Kidney epithelial cell (primary cell): ENCODE data around the gene TTYH2. TPM values are rescaled to one million over a fixed set of nuclear protein-coding genes. Genes with fewer than 3 reads are reported as not detected.

Source experiments
- DNase-seq: peaks from one replicate; pipeline ENCODE4 v3.0.0-alpha.2; 2010; ENCODE audit warnings: low read depth
- H3K27me3 ChIP-seq: 2 replicates; pipeline ENCODE4 v1.6.0; 2011; ENCODE audit warnings: low read length; ENCODE audit not compliant: control insufficient read depth, insufficient read depth
- H3K36me3 ChIP-seq: 2 replicates; pipeline ENCODE4 v1.5.1; 2011; ENCODE audit warnings: low read length; ENCODE audit not compliant: control insufficient read depth, insufficient read depth
- H3K4me3 ChIP-seq: 2 replicates; pipeline ENCODE4 v1.5.1; 2011; ENCODE audit warnings: low read depth, mild to moderate bottlenecking, control low read depth, low read length
- CTCF ChIP-seq: IDR thresholded peaks from 2 replicates; pipeline ENCODE4 v1.5.1; 2011; ENCODE audit warnings: mild to moderate bottlenecking, moderate library complexity, low read length, control low read depth, inconsistent platforms; ENCODE audit not compliant: insufficient read depth, poor library complexity, severe bottlenecking
- total RNA-seq: library from RNA; depleted of rRNA; stranded (reverse); fragments of >200 nt; gene quantifications from 2 replicates; pipeline ENCODE4 v1.2.3, GENCODE V29; 2015

The TTYH2 gene
- total RNA-seq, 1 donor from 2014 or later = 1.1 TPM

- Histone ChIP-seq H3K4me3 (no peak overlapping the region), H3K36me3 (no peaks in the 10 kb centered on the region), H3K27me3 (peaks cover 28% of the 10 kb centered on the region)
- DNase-seq = no peak
- TF ChIP-seq CTCF = no peak
Observed at GRCh38 chr17:74218436-74218835, 5.1 kb downstream of the TTYH2 start.

- no peak for TF ChIP-seq CTCF
- Histone ChIP-seq H3K4me3 (no peak overlapping the region), H3K36me3 (no peaks in the 10 kb centered on the region), H3K27me3 (peaks cover 19% of the 10 kb centered on the region)
- no peak for DNase-seq
Observed at GRCh38 chr17:74219576-74220133, 6.3 kb downstream of the TTYH2 start.

GRCh38 chr17:74220219-74220618 lies 6.8 kb downstream of the TTYH2 start:
- DNase-seq = no peak
- TF ChIP-seq CTCF = no peak
- H3K27me3 ChIP-seq = peaks cover 13% of the 10 kb centered on the region
- no peak overlapping the region for H3K4me3 ChIP-seq
- no peaks in the 10 kb centered on the region for H3K36me3 ChIP-seq

- no peaks in the 10 kb centered on the region for H3K36me3 ChIP-seq
- peaks cover 8% of the 10 kb centered on the region for H3K27me3 ChIP-seq
- no peak overlapping the region for H3K4me3 ChIP-seq
- DNase-seq = no peak
- no peak for TF ChIP-seq CTCF
Observed at GRCh38 chr17:74220946-74221818, 7.8 kb downstream of the TTYH2 start.

GRCh38 chr17:74222399-74222798 lies 9.0 kb downstream of the TTYH2 start:
- no peak for TF ChIP-seq CTCF
- H3K36me3 ChIP-seq = no peaks in the 10 kb centered on the region
- DNase-seq = no peak

More at GRCh38 chr17:74222399-74222798, 9.0 kb downstream of the TTYH2 start:
- no peak overlapping the region for H3K4me3 ChIP-seq
- peaks cover 6% of the 10 kb centered on the region for H3K27me3 ChIP-seq
